PC-3 (cell line): ENCODE data around the gene CENPC. TPM values are rescaled to one million over a fixed set of nuclear protein-coding genes. Genes with fewer than 3 reads are reported as not detected.

ENCODE experiments used
- ATAC-seq: fragments of 200-7000 bp; cut with Tn5 transposase; 2 replicates; pipeline ENCODE4 v1.9.1; 2020; ENCODE audit warnings: mild to moderate bottlenecking, moderate library complexity
- BruUV-seq: library from RNA; stranded (reverse); fragments of 400-500 nt; replicated peaks from 2 replicates; lab custom pipeline; 2021; lab: Mats Ljungman, UMichigan
- CTCF ChIA-PET: fragments of 300-600 bp; sonication (Branson Sonifier 250); formaldehyde crosslinking; loops from one replicate; lab custom pipeline; 2022; ENCODE audit warnings: antibody characterized with exemption; lab: Charles Lee
- POLR2A ChIA-PET: fragments of 300-600 bp; sonication (Branson Sonifier 250); formaldehyde crosslinking; loops from one replicate; lab custom pipeline; 2022; ENCODE audit warnings: antibody characterized with exemption; ENCODE audit not compliant: unreplicated experiment; lab: Charles Lee
- DNase-seq: peaks from one replicate; pipeline ENCODE4 v3.0.0-alpha.2; 2015
- H2AFZ ChIP-seq: fragments of 300-600 bp; sonication (generic); 2 replicates; pipeline ENCODE4 v1.6.0; 2016; ENCODE audit warnings: antibody characterized with exemption, low read length
- H3F3A ChIP-seq: fragments of 300-600 bp; sonication (generic); one replicate; pipeline ENCODE4 v1.6.0; 2017; ENCODE audit warnings: antibody characterized with exemption, low read length, control low read depth, mild to moderate bottlenecking; ENCODE audit not compliant: unreplicated experiment
- H3K27ac ChIP-seq: fragments of 300-600 bp; sonication (generic); 2 replicates; pipeline ENCODE4 v1.5.1; 2016; ENCODE audit warnings: mild to moderate bottlenecking, low read length
- H3K27me3 ChIP-seq: fragments of 300-600 bp; sonication (generic); 2 replicates; pipeline ENCODE4 v1.6.1; 2016; ENCODE audit warnings: low read length, mixed read lengths
- H3K36me3 ChIP-seq: fragments of 300-600 bp; sonication (generic); 2 replicates; pipeline ENCODE4 v1.6.1; 2016; ENCODE audit warnings: low read depth, mixed run types, low read length, mixed read lengths
- H3K4me1 ChIP-seq: fragments of 300-600 bp; sonication (generic); 2 replicates; pipeline ENCODE4 v1.5.1; 2016; ENCODE audit warnings: low read length; ENCODE audit not compliant: insufficient read depth
- H3K4me2 ChIP-seq: fragments of 300-600 bp; sonication (generic); 2 replicates; pipeline ENCODE4 v1.6.0; 2016; ENCODE audit warnings: low read length
- H3K4me3 ChIP-seq: fragments of 300-600 bp; sonication (generic); 2 replicates; pipeline ENCODE4 v1.5.1; 2016; ENCODE audit warnings: mild to moderate bottlenecking, low read length, mixed read lengths
- H3K79me2 ChIP-seq: fragments of 300-600 bp; sonication (generic); 2 replicates; pipeline ENCODE4 v1.6.1; 2017; ENCODE audit warnings: low read length, mixed read lengths
- H3K9ac ChIP-seq: fragments of 300-600 bp; sonication (generic); 2 replicates; pipeline ENCODE4 v1.6.0; 2016; ENCODE audit warnings: mild to moderate bottlenecking, low read length
- H3K9me2 ChIP-seq: fragments of 300-600 bp; sonication (generic); replicated peaks from 2 replicates; pipeline ENCODE4 v1.6.1; 2016; ENCODE audit warnings: mixed run types, low read length, mixed read lengths
- H3K9me3 ChIP-seq: fragments of 300-600 bp; sonication (generic); 2 replicates; pipeline ENCODE4 v1.6.1; 2016; ENCODE audit warnings: low read length, mixed read lengths
- H4K20me1 ChIP-seq: fragments of 300-600 bp; sonication (generic); 2 replicates; pipeline ENCODE4 v1.6.1; 2016; ENCODE audit warnings: low read length, mixed read lengths
- EZH2 ChIP-seq: fragments of 300-600 bp; sonication (generic); IDR thresholded peaks from one replicate; pipeline ENCODE4 v1.6.1; 2017; ENCODE audit warnings: antibody characterized with exemption, mild to moderate bottlenecking, low read length; ENCODE audit not compliant: unreplicated experiment
- EZH2phosphoT487 ChIP-seq: fragments of 300-600 bp; sonication (generic); IDR thresholded peaks from 2 replicates; pipeline ENCODE4 v1.6.1; 2018; ENCODE audit warnings: mild to moderate bottlenecking, antibody characterized with exemption, low read length, borderline replicate concordance
- intact Hi-C: fragments of 100-400 bp; cut with micrococcal nuclease; formaldehyde crosslinking; loops from 2 replicates; pipeline ENCODE4 v1.9.0; 2023
- total RNA-seq: library from RNA; depleted of rRNA; stranded (reverse); fragments of >200 nt; gene quantifications from 2 replicates; pipeline ENCODE4 v1.2.3, GENCODE V29; 2014
- TF ChIP-seq, protein P1 (sequence below): fragments of 300-600 bp; sonication (generic); conservative IDR thresholded peaks from 2 replicates; pipeline ENCODE4 v1.5.1; 2017; ENCODE audit warnings: antibody characterized with exemption, low read depth, mild to moderate bottlenecking, low read length

CENPC gene
- total RNA-seq, 1 experiment from 2014 or later, result 10.6 TPM

DNA sequence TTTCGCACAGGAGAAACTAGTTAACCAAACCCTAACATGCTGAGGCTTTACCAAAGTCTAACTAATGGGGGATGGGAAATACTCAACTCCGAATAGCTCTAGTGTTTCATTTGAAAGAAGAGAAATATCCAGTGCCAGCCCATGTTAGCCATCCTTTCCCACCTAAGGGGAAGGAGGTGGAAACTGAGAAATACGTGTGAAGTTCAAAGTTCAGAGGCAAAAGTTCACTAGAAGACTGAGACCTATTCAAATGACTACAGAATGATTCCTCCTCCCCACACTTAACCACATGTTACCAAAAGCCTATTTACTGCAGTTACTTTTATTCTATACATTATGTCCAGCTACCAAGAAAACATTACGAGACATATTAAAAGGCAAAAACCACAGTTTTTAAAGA is 106.3 kb downstream of the CENPC start:
- H3K9me3 ChIP-seq, result no peaks in the 10 kb centered on the region
- no peaks in the 10 kb centered on the region for H3K9me2 ChIP-seq
- no peaks in the 10 kb centered on the region for H3K27me3 ChIP-seq
- H3K9ac ChIP-seq, result no peak overlapping the region
- H3K79me2 ChIP-seq, result no peaks in the 10 kb centered on the region
- DNase-seq, result no peak
- H4K20me1 ChIP-seq, result no peaks in the 10 kb centered on the region
- no peaks in the 10 kb centered on the region for H3F3A ChIP-seq
- intact Hi-C loops, result no loop called here
- no TSS peak for BruUV-seq
- no peak overlapping the region for H3K4me3 ChIP-seq
- TF ChIP-seq, protein P1, sequence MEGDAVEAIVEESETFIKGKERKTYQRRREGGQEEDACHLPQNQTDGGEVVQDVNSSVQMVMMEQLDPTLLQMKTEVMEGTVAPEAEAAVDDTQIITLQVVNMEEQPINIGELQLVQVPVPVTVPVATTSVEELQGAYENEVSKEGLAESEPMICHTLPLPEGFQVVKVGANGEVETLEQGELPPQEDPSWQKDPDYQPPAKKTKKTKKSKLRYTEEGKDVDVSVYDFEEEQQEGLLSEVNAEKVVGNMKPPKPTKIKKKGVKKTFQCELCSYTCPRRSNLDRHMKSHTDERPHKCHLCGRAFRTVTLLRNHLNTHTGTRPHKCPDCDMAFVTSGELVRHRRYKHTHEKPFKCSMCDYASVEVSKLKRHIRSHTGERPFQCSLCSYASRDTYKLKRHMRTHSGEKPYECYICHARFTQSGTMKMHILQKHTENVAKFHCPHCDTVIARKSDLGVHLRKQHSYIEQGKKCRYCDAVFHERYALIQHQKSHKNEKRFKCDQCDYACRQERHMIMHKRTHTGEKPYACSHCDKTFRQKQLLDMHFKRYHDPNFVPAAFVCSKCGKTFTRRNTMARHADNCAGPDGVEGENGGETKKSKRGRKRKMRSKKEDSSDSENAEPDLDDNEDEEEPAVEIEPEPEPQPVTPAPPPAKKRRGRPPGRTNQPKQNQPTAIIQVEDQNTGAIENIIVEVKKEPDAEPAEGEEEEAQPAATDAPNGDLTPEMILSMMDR, result no peak
- TF ChIP-seq EZH2phosphoT487, result no peak
- no peak for TF ChIP-seq EZH2
- H3K4me2 ChIP-seq, result no peak overlapping the region
- no peaks in the 10 kb centered on the region for H3K36me3 ChIP-seq
- CTCF ChIA-PET, result no interaction called here
- no peak overlapping the region for H3K27ac ChIP-seq
- H2AFZ ChIP-seq, result no peak overlapping the region
- ATAC-seq, result no peak
- POLR2A ChIA-PET, result no interaction called here
- H3K4me1 ChIP-seq, result no peaks in the 10 kb centered on the region

DNA sequence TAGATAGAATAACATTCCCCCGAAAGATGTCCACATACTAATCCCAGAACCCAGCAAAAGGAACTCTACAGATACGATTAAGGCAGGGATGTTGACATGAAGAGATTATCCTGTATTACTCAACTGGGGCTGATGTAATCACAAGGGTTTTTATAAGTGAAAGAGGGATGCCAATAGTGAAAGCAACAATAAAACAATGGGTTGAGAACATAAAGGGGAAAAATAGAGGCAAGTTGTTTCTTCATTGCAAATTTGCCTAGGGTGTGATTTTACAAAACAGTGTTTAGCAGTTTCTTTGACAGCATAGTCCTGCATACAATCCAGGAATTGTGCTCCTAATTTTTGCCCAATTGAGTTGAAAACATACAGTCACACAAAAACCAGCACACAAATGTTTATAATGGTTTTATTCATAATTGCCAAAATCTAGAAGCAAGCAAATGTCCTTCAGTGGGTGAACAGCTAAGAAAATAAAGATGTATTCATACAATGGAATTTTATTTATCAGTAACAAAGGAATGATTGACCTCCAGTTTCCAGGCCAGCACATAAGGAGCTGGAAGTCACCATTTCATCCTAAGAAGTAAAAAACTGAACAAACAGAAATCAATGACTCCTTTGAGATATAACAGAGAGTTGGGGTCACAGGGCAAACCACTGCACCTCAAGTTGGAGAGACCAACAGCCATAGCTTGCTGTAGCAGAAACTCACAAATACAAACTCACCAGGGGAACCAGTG is 107.2 kb downstream of the CENPC start:
- Histone ChIP-seq H3K27ac (no peak overlapping the region), H3K79me2 (no peaks in the 10 kb centered on the region), H3K4me1 (no peaks in the 10 kb centered on the region), H3K9ac (no peak overlapping the region), H3K36me3 (no peaks in the 10 kb centered on the region), H4K20me1 (no peaks in the 10 kb centered on the region), H3K27me3 (no peaks in the 10 kb centered on the region), H3K9me2 (no peaks in the 10 kb centered on the region), H2AFZ (no peak overlapping the region), H3K4me2 (no peak overlapping the region), H3K4me3 (no peak overlapping the region), H3F3A (no peaks in the 10 kb centered on the region), H3K9me3 (no peaks in the 10 kb centered on the region)
- no TSS peak for BruUV-seq
- no peak for ATAC-seq
- DNase-seq, result peak; percentile 11
- ChIA-PET POLR2A (no interaction called here), CTCF (no interaction called here)
- no peak for TF ChIP-seq EZH2
- TF ChIP-seq, protein P1, result no peak
- no peak for TF ChIP-seq EZH2phosphoT487
- intact Hi-C loops, result no loop called here

DNA sequence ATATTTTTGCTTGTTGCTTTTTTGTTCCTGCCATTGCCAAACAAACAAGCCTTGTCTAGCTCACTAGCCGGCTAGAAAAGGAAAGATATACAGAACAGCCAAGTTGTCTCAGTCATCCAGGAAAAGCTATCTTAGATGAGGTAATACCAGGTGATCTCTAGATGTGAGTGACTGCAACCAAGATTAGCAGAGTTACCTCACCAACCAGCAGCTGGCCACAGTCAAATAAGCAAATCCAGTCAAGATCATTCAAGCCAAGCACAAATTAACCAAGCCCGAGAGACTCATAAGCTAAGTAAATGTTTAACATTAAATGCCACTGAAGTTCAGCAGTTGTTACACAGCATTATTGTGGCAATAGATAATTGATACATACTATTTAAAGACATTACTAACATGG is 108.6 kb downstream of the CENPC start:
- BruUV-seq, result no TSS peak

More for the DNA sequence above, 108.6 kb downstream of the CENPC start:
- Histone ChIP-seq H3K9me2 (no peaks in the 10 kb centered on the region), H3K79me2 (no peaks in the 10 kb centered on the region), H4K20me1 (no peaks in the 10 kb centered on the region), H3K36me3 (no peaks in the 10 kb centered on the region), H3K27ac (no peak overlapping the region), H3K9ac (no peak overlapping the region), H3K27me3 (no peaks in the 10 kb centered on the region), H2AFZ (no peak overlapping the region), H3F3A (no peaks in the 10 kb centered on the region), H3K9me3 (no peaks in the 10 kb centered on the region), H3K4me3 (no peak overlapping the region), H3K4me2 (no peak overlapping the region), H3K4me1 (no peaks in the 10 kb centered on the region)
- ChIA-PET CTCF (no interaction called here), POLR2A (no interaction called here)
- no peak for ATAC-seq
- TF ChIP-seq, protein P1, result no peak
- TF ChIP-seq EZH2 (no peak), EZH2phosphoT487 (no peak)
- intact Hi-C loops, result no loop called here
- DNase-seq, result no peak
